ENCODE data around the gene C13orf42. TPM values are rescaled to one million over a fixed set of nuclear protein-coding genes. Genes with fewer than 3 reads are reported as not detected.

The C13orf42 gene
- total RNA-seq, 3 donors from 2014 or later: not detected

- ATAC-seq (no peak), DNase-seq (no peak)
- intact Hi-C loops (cut with DNase I, micrococcal nuclease): no loop called here
- TF ChIP-seq, protein P1, sequence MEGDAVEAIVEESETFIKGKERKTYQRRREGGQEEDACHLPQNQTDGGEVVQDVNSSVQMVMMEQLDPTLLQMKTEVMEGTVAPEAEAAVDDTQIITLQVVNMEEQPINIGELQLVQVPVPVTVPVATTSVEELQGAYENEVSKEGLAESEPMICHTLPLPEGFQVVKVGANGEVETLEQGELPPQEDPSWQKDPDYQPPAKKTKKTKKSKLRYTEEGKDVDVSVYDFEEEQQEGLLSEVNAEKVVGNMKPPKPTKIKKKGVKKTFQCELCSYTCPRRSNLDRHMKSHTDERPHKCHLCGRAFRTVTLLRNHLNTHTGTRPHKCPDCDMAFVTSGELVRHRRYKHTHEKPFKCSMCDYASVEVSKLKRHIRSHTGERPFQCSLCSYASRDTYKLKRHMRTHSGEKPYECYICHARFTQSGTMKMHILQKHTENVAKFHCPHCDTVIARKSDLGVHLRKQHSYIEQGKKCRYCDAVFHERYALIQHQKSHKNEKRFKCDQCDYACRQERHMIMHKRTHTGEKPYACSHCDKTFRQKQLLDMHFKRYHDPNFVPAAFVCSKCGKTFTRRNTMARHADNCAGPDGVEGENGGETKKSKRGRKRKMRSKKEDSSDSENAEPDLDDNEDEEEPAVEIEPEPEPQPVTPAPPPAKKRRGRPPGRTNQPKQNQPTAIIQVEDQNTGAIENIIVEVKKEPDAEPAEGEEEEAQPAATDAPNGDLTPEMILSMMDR (IDR thresholded peaks at IDR 0.05): no peak
- H3K4me3 ChIP-seq: no peak overlapping the region
- no peaks in the 10 kb centered on the region for H3K36me3 ChIP-seq (ENCODE audit: low read depth)
- no peaks in the 10 kb centered on the region for H3K9me3 ChIP-seq
- H3K4me1 ChIP-seq (ENCODE audit: low read depth): no peaks in the 10 kb centered on the region
Observed at GRCh38 chr13:51155161-51155560, 44.1 kb upstream of the C13orf42 start.

DNA sequence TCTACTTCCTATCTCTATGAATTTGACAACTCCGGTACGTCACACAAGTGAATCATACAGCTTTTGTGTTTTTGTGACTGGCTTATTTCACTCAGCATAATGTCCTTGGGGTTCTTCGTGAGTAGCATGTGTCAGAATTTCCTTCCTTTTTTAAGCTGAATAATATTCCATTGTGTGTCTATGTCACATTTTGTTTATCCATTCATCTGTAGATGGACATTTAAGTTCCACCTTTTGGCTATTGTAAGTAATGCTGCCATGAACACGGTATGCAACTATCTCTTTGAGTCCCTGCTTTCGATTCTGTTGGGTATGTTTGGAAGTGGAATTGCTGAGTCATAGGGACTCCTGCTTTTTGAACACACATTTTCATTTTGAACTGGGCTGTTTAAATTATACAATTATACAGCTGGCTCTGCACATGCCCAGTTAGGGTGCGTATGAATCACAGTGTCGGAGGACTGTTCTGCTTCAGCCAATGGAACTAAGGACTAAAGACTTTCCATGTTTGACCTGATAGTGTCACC lies 43.0 kb upstream of the C13orf42 start:
- H3K4me1 ChIP-seq (ENCODE audit: low read depth): no peaks in the 10 kb centered on the region

GRCh38 chr13:51153527-51153926 lies 42.5 kb upstream of the C13orf42 start:
- intact Hi-C loops (cut with DNase I, micrococcal nuclease): loop anchor here in 1 of 2 donors (5.0 kb wide), 1 partner anchor 134 kb away; no protein-coding TSS in a partner anchor
- TF ChIP-seq, protein P1 (IDR thresholded peaks at IDR 0.05): no peak
- ATAC-seq (no peak), DNase-seq (no peak)
- H3K4me3 ChIP-seq: no peak overlapping the region
- H3K36me3 ChIP-seq (ENCODE audit: low read depth): no peaks in the 10 kb centered on the region
- H3K4me1 ChIP-seq (ENCODE audit: low read depth): no peaks in the 10 kb centered on the region
- no peaks in the 10 kb centered on the region for H3K9me3 ChIP-seq

More for the DNA sequence above, 43.0 kb upstream of the C13orf42 start:
- no peaks in the 10 kb centered on the region for H3K36me3 ChIP-seq (ENCODE audit: low read depth)
- no peak for DNase-seq
- intact Hi-C loops (cut with DNase I, micrococcal nuclease): loop anchor here in 1 of 2 donors (5.0 kb wide), 1 partner anchor 133 kb away; no protein-coding TSS in a partner anchor
- TF ChIP-seq, protein P1 (IDR thresholded peaks at IDR 0.05): no peak
- ATAC-seq: peak; percentile 32
- no peak overlapping the region for H3K4me3 ChIP-seq
- H3K9me3 ChIP-seq: no peaks in the 10 kb centered on the region

- DNase-seq: no peak
- TF ChIP-seq, protein P1 (IDR thresholded peaks at IDR 0.05): no peak
- intact Hi-C loops (cut with DNase I, micrococcal nuclease): loop anchor here in 1 of 2 donors (5.0 kb wide), 1 partner anchor 135 kb away; no protein-coding TSS in a partner anchor
- Histone ChIP-seq H3K4me3 (no peak overlapping the region), H3K9me3 (no peaks in the 10 kb centered on the region), H3K36me3 (ENCODE audit: low read depth) (no peaks in the 10 kb centered on the region), H3K4me1 (ENCODE audit: low read depth) (no peaks in the 10 kb centered on the region)
- ATAC-seq: no peak
Observed at GRCh38 chr13:51152701-51153100, 41.6 kb upstream of the C13orf42 start.

DNA sequence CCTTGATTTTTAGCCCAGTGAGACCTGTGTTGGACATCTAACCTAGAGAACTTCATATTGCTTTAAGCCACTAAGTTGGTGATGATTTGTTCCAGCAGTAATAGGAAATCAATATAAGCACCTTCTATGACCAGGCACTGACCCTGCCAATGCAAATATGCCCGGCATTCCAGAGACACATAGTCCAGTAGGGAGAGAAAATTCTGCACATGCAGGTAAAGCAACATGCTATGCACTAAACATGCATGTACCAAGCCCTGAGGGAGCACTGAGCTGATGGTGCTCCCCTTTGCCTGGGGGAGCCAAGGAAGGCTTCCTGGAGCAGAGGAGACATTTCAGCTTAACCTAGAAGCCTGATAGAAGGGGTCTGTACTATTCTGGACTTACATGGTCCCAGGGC lies 40.4 kb upstream of the C13orf42 start:
- no peak for ATAC-seq
- TF ChIP-seq, protein P1 (IDR thresholded peaks at IDR 0.05): no peak
- H3K4me3 ChIP-seq: no peak overlapping the region
- no peaks in the 10 kb centered on the region for H3K4me1 ChIP-seq (ENCODE audit: low read depth)
- no peaks in the 10 kb centered on the region for H3K36me3 ChIP-seq (ENCODE audit: low read depth)
- intact Hi-C loops (cut with DNase I, micrococcal nuclease): loop anchor here in 1 of 2 donors (5.0 kb wide), 1 partner anchor 136 kb away; no protein-coding TSS in a partner anchor
- no peak for DNase-seq
- H3K9me3 ChIP-seq: no peaks in the 10 kb centered on the region
